HCT116 (cell line): ENCODE measurements around the gene BRINP1.

Source experiments
- EZH2phosphoT487 ChIP-seq: fragments of 200-600 bp; IDR thresholded peaks from 2 replicates; pipeline ENCODE4 v1.6.1; 2018; ENCODE audit warnings: antibody characterized with exemption, borderline replicate concordance
- FOSL1 ChIP-seq: IDR thresholded peaks from 2 replicates; pipeline ENCODE4 v1.6.1; 2012; ENCODE audit warnings: low read depth
- POLR2AphosphoS5 ChIP-seq: IDR thresholded peaks from 2 replicates; pipeline ENCODE4 v1.6.1; 2011; ENCODE audit warnings: mild to moderate bottlenecking, low read depth, low read length, moderate library complexity
- TF ChIP-seq, protein P1 (sequence below), 3 experiments: fragments of 200-600 bp in 1 of 3; sonication (generic) in 1 of 3; IDR thresholded peaks in 2 of 3; conservative IDR thresholded peaks in 1 of 3; 2 replicates each; pipeline ENCODE4 v1.5.1; 2012 to 2017; ENCODE audit warnings: low read depth in 2 of 3, low read length in 2 of 3, antibody characterized with exemption in 1 of 3, borderline replicate concordance in 1 of 3, control low read depth in 1 of 3, mild to moderate bottlenecking in 1 of 3, mixed read lengths in 1 of 3, mixed run types in 1 of 3, moderate library complexity in 1 of 3; ENCODE audit not compliant: insufficient read depth in 1 of 3
- TF ChIP-seq, protein P2 (sequence below): IDR thresholded peaks from 2 replicates; pipeline ENCODE4 v1.6.1; 2012

DNA sequence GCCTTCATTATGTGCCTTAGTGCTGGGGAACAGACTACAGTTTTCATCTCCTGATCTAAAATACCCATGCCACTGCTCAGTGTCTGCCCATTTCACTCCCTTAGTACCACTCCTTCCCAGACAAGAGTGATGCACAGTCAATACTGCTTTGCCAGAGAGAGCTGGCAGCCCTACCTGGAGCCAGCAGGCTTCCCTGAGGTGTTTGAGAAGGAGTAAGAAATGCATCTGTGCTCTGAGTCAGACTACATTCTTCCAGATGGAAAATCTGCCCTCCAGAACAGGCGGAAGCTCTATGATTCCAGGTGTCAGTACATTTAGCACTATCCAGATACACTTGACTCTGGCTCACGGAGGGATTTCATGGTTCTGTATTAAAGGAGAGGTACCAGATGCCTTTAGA, 209.8 kb downstream of the BRINP1 start:
- TF ChIP-seq, protein P1, sequence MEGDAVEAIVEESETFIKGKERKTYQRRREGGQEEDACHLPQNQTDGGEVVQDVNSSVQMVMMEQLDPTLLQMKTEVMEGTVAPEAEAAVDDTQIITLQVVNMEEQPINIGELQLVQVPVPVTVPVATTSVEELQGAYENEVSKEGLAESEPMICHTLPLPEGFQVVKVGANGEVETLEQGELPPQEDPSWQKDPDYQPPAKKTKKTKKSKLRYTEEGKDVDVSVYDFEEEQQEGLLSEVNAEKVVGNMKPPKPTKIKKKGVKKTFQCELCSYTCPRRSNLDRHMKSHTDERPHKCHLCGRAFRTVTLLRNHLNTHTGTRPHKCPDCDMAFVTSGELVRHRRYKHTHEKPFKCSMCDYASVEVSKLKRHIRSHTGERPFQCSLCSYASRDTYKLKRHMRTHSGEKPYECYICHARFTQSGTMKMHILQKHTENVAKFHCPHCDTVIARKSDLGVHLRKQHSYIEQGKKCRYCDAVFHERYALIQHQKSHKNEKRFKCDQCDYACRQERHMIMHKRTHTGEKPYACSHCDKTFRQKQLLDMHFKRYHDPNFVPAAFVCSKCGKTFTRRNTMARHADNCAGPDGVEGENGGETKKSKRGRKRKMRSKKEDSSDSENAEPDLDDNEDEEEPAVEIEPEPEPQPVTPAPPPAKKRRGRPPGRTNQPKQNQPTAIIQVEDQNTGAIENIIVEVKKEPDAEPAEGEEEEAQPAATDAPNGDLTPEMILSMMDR (IDR thresholded peaks at IDR 0.05 in 2 of 3, conservative IDR thresholded peaks at IDR 0.05 in 1 of 3; ENCODE audit: borderline replicate concordance in 1 of 3, insufficient read depth in 1 of 3, low read depth in 2 of 3, low read length in 2 of 3): no peak
- TF ChIP-seq EZH2phosphoT487 (no peak), POLR2AphosphoS5 (no peak), FOSL1 (no peak)
- TF ChIP-seq, protein P2, sequence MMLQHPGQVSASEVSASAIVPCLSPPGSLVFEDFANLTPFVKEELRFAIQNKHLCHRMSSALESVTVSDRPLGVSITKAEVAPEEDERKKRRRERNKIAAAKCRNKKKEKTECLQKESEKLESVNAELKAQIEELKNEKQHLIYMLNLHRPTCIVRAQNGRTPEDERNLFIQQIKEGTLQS: no peak
